Activated CD8-positive, alpha-beta T cell treated with anti-CD3 and anti-CD28 coated beads for 36 hours (primary cell): Measurements from ENCODE around the gene HIVEP1. TPM values are rescaled to one million over a fixed set of nuclear protein-coding genes. Genes with fewer than 3 reads are reported as not detected.

Experiments
- ATAC-seq: fragments of 200-7000 bp; cut with Tn5 transposase; one replicate; pipeline ENCODE4 v1.10.0; 2021; ENCODE audit warnings: mild to moderate bottlenecking, moderate library complexity
- CTCF ChIA-PET: fragments of 350-600 bp; sonication (Branson Sonifier 250); formaldehyde crosslinking; loops from one replicate; lab custom pipeline; 2021; ENCODE audit warnings: antibody characterized with exemption; lab: Charles Lee
- POLR2A ChIA-PET: fragments of 350-600 bp; sonication (Branson Sonifier 250); formaldehyde crosslinking; loops from one replicate; lab custom pipeline; 2021; ENCODE audit warnings: antibody characterized with exemption; lab: Charles Lee
- DNase-seq: peaks from one replicate; pipeline ENCODE4 v3.0.0-alpha.2; 2020
- H3K27ac Mint-ChIP-seq: one replicate; pipeline ENCODE4 v1.8.0; 2021; ENCODE audit warnings: mild to moderate bottlenecking, mixed read lengths
- H3K27me3 Mint-ChIP-seq: one replicate; pipeline ENCODE4 v1.8.0; 2021; ENCODE audit warnings: mixed read lengths
- H3K36me3 Mint-ChIP-seq: one replicate; pipeline ENCODE4 v1.8.0; 2021; ENCODE audit warnings: low read depth, mixed read lengths
- H3K4me1 Mint-ChIP-seq: one replicate; pipeline ENCODE4 v1.8.0; 2021; ENCODE audit warnings: low read depth, mixed read lengths
- H3K4me3 Mint-ChIP-seq: one replicate; pipeline ENCODE4 v1.8.0; 2021; ENCODE audit warnings: mild to moderate bottlenecking, moderate library complexity, mixed read lengths
- H3K9me3 Mint-ChIP-seq: one replicate; pipeline ENCODE4 v1.8.0; 2021; ENCODE audit warnings: mixed read lengths
- CTCF ChIP-seq: fragments of 200-600 bp; IDR thresholded peaks from one replicate; pipeline ENCODE4 v1.8.0; 2022; ENCODE audit warnings: antibody characterized with exemption, mild to moderate bottlenecking
- intact Hi-C: fragments of 100-400 bp; cut with micrococcal nuclease; formaldehyde crosslinking; loops from one replicate; pipeline ENCODE4 v1.10.0; 2022
- total RNA-seq, 2 experiments: library from RNA; stranded (reverse); gene quantifications; one replicate each; pipeline ENCODE4 v1.2.3, GENCODE V29; 2021

The HIVEP1 gene
- total RNA-seq, 2 experiments from 2014 or later = 38.5 to 41.3 TPM

- H3K36me3 Mint-ChIP-seq = peaks cover 64% of the 10 kb centered on the region
- ATAC-seq (peak; percentile 98), DNase-seq (peak; percentile 64)
- CTCF ChIA-PET = interaction anchor here (1.6 to 1.8 kb wide), 2 partner anchors 10 to 14 kb away, joined by 3 to 5 read pairs; no protein-coding TSS in a partner anchor
- H3K4me1 Mint-ChIP-seq = peaks cover 24% of the 10 kb centered on the region
- POLR2A ChIA-PET = no interaction called here
- no peak for TF ChIP-seq CTCF
- H3K27me3 Mint-ChIP-seq = no peaks in the 10 kb centered on the region
- H3K27ac Mint-ChIP-seq = peak overlapping the region; percentile 77
- no peak overlapping the region for H3K4me3 Mint-ChIP-seq
- intact Hi-C loops = no loop called here
- H3K9me3 Mint-ChIP-seq = peaks cover 8% of the 10 kb centered on the region
Observed at GRCh38 chr6:12138381-12138780, 126.3 kb downstream of the HIVEP1 start.

GRCh38 chr6:12138936-12139335, 126.8 kb downstream of the HIVEP1 start:
- Mint-ChIP-seq H3K4me1 (peaks cover 24% of the 10 kb centered on the region), H3K27me3 (no peaks in the 10 kb centered on the region), H3K27ac (peak overlapping the region; percentile 77), H3K9me3 (peaks cover 8% of the 10 kb centered on the region), H3K4me3 (no peak overlapping the region), H3K36me3 (peaks cover 68% of the 10 kb centered on the region)
- DNase-seq = no peak
- CTCF ChIA-PET = interaction anchor here (1.6 kb wide), 1 partner anchor 14 kb away, joined by 3 read pairs; no protein-coding TSS in a partner anchor
- POLR2A ChIA-PET = no interaction called here
- ATAC-seq = no peak
- no peak for TF ChIP-seq CTCF
- intact Hi-C loops = no loop called here

- intact Hi-C loops = no loop called here
- Mint-ChIP-seq H3K27ac (no peak overlapping the region), H3K36me3 (peaks cover 27% of the 10 kb centered on the region), H3K27me3 (no peaks in the 10 kb centered on the region), H3K4me1 (peaks cover 15% of the 10 kb centered on the region), H3K9me3 (no peaks in the 10 kb centered on the region), H3K4me3 (no peak overlapping the region)
- ATAC-seq = no peak
- no peak for DNase-seq
- ChIA-PET CTCF (interaction anchor here (1.5 to 2.1 kb wide), 2 partner anchors 10 to 85 kb away, joined by 3 to 5 read pairs; no protein-coding TSS in a partner anchor), POLR2A (interaction anchor here (1.2 kb wide), 1 partner anchor 83 kb away, joined by 3 read pairs; no protein-coding TSS in a partner anchor)
- no peak for TF ChIP-seq CTCF
Observed at GRCh38 chr6:12147557-12148316, 135.6 kb downstream of the HIVEP1 start.

GRCh38 chr6:12148317-12148801, 136.2 kb downstream of the HIVEP1 start:
- H3K9me3 Mint-ChIP-seq = no peaks in the 10 kb centered on the region
- TF ChIP-seq CTCF = no peak
- ChIA-PET CTCF (interaction anchor here (1.5 to 2.1 kb wide), 2 partner anchors 11 to 84 kb away, joined by 3 to 5 read pairs; no protein-coding TSS in a partner anchor), POLR2A (interaction anchor here (1.2 kb wide), 1 partner anchor 83 kb away, joined by 3 read pairs; no protein-coding TSS in a partner anchor)
- intact Hi-C loops = no loop called here
- H3K36me3 Mint-ChIP-seq = peaks cover 25% of the 10 kb centered on the region
- H3K27ac Mint-ChIP-seq = peak overlapping the region; percentile 43
- peaks cover 15% of the 10 kb centered on the region for H3K4me1 Mint-ChIP-seq
- ATAC-seq = no peak
- no peak for DNase-seq
- H3K4me3 Mint-ChIP-seq = no peak overlapping the region
- H3K27me3 Mint-ChIP-seq = no peaks in the 10 kb centered on the region
